Stimulated activated CD8-positive, alpha-beta memory T cell treated with anti-CD3 and anti-CD28 coated beads, Interleukin-7, amount 100 ng/mL, for 48 hours (primary cell): Measurements from ENCODE around the gene SGCD.

Experiments
- DNase-seq, 2 donors: peaks; one replicate each; pipeline ENCODE4 v3.0.0-alpha.2; 2020; ENCODE audit warnings: low read depth in 1 of 2; ENCODE audit errors: extremely low read depth in 1 of 2

Gene SGCD

GRCh38 chr5:156755421-156756087, 428.6 kb downstream of the SGCD start:
- DNase-seq: no peak

DNA sequence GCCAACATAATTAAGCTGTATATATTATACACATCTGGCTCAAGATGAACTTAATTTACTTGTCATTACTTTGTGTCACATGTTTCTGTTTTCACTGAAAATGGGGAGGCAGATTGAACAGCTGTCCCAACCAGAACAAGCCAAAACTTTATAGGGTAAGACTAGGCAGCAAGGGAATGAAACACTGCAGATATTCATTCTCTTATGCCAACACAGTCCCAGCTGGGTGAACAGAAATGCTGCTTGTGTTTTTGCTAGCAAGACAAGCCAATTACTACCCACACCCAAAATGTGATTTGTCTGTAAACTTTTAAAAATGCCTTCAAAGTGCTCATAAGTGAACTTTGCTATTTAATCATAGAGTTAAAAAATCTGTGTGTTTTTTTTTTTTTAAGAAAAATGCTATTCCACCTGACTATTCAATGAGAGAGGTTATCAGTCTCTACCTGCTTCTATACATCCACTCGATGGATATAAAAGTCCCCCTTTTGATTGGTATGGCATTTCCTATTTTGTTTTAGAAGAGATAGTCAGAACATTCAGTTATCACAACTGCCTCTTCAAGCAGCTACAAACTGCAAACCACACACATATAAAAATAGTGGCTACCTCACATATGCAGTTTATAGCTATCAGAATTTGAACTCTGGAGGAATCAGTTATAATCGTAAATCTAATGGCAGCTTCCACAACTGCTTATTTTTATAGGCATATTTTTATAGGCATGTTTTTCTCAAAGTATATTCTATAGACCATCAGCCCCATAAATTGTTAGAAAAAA, 431.2 kb downstream of the SGCD start:
- no peak for DNase-seq

DNA sequence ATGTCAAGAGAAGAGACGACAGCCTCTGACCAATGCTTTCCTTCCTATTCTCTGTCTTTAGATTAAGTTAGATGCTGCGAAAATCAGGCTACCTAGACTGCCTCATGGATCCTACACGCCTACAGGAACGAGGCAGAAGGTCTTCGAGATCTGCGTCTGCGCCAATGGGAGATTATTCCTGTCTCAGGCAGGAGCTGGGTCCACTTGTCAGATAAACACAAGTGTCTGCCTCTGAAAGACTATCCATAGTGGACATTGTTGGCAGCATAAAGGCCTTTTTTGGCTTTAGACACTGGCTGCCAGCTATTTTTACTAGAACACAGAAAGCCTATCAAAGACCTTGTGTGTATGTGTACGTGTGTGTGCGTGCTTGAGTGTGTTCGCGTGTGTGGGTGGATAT, 432.2 kb downstream of the SGCD start:
- no peak for DNase-seq

GRCh38 chr5:156762771-156763170, 435.8 kb downstream of the SGCD start:
- DNase-seq: no peak

GRCh38 chr5:156764176-156764971, 437.4 kb downstream of the SGCD start:
- no peak for DNase-seq

DNA sequence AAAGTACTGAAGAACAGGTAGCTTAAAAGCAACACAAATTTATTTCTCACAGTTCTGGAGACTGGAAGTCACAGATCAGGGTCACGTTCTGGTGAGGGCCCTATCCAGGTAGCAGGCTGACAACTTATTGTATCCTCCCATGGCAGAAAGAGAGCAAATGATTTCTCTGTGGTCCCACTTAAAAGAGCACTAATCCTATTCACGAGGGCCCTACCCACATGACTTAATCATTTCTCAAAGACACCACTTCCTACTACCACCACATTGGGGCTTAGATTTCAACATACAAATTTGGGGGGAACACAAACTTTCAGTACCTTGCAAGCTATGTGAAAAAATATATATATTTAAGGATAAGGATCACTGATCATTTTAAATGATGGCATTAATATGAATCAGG, 447.3 kb downstream of the SGCD start:
- no peak for DNase-seq

GRCh38 chr5:156778139-156778706, 451.3 kb downstream of the SGCD start:
- no peak for DNase-seq

DNA sequence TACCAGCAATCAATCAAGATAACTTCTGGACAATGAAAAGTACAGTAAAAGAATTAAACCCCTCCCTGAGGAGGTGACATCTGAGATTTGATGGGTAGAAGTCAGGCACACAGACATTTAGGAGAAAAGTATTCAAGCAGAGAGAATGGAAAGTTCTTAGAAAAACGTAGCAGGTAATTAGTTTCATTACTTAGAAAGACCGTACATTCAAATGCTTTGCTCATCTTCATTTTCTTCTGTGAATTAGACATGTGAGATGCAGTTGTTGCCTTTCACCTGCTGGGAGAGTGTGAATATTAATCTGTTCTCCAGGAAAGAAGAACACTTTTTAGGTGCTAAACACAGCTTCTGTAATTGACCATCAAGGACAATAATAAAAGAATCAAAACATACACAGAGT, 451.8 kb downstream of the SGCD start:
- no peak for DNase-seq

GRCh38 chr5:156779436-156779835, 452.5 kb downstream of the SGCD start:
- no peak for DNase-seq

DNA sequence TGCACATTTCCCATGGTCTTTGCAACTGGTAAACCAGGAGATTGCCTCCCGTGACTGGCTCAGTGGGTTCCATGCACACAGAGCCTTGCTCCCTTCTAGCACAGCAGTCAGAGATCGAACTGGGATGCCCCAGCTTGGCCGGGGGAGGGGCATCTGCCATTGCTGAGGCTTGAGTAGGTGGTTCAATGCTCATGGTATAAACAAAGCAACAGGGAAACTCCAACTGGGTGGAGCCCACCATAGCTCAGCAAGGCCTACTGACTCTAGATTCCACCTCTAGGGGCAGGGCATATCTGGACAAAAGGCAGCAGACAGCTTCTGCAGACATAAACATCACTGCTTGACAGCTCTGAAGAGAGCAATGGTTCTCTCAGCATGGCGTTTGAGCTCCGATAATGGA, 456.1 kb downstream of the SGCD start:
- DNase-seq: no peak

- DNase-seq: no peak
Measured at GRCh38 chr5:156794687-156795086, 467.7 kb downstream of the SGCD start.

GRCh38 chr5:156798201-156798600, 471.2 kb downstream of the SGCD start:
- no peak for DNase-seq

- no peak for DNase-seq
Measured at GRCh38 chr5:156799171-156799570, 472.2 kb downstream of the SGCD start.

DNA sequence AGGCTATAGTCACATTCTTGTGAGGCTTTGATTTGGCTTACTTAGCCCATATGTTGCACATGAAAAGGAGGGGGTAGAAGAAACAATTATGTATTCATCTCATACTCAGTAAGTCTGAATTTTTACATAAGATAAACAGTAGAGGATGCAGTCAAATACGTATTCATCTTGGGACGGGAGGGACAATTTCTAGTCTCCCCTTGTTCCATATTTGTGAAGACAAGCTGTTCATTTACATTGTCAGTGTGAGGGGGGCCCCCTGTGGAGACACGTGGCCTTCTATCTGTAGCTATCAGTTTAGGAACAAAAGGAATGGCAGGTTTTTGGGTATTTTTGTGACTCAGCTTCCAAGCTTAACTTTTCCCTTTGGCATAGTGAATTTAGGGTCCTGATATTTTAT, 474.0 kb downstream of the SGCD start:
- DNase-seq: no peak

GRCh38 chr5:156802501-156802900, 475.5 kb downstream of the SGCD start:
- DNase-seq: no peak

GRCh38 chr5:156803404-156803803, 476.4 kb downstream of the SGCD start:
- DNase-seq: no peak

GRCh38 chr5:156812959-156813358, 486.0 kb downstream of the SGCD start:
- no peak for DNase-seq

- DNase-seq: peak in 1 of 2 donors; percentile 3
Measured at GRCh38 chr5:156815988-156816599, 489.1 kb downstream of the SGCD start.
